ENCODE results near the gene FIGNL1.

Gene FIGNL1

DNA sequence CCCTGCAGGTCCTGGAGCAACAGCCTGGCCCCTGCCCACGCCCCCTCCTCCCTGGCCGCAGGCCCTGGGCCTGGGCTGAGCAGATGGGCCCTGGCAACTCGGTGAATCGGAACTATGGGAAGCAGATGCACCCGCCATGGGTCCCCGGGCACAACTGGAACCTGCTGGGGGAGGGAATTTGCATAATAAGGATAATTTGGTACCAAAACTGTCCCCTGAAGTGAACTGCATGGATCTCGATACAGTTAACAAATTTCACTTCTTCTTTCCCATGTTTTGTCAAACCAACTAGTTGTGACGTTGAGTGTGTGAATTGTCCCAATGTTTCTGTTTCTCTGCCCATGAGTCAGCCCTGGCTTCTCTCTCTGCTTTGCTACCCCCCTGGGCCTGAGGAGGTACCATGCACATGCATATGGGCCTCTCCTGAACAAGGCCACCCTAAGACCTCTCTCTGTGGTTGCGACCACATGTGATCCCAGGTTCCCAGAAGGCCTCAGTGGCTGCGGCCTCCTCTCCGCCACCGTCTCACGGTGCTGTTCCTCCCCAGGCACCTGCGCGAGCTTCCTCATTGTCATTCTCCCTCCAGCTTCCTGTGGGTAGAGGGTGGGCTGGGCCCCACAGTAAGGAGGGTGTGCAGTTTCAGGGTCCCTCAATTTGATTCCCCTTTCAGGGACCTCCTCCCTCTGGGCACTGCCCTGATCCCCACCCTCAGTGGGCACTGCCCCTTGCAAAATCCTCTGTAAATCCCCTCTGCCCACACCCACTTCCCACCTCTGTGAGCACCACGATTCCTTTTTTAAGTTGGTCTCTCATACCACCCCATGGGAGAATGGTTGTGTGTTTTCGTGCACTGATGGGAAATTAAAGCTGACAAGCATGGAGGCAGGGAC lies 40.0 kb downstream of the FIGNL1 start:
- Histone ChIP-seq H3K9me3 (ENCODE audit: severe bottlenecking) (no peaks in the 10 kb centered on the region), H3K4me3 (ENCODE audit: low read depth, low read length) (no peak overlapping the region), H3K27ac (no peak overlapping the region), H3K36me3 (no peaks in the 10 kb centered on the region), H3K27me3 (ENCODE audit: insufficient read depth, low read depth, severe bottlenecking) (no peaks in the 10 kb centered on the region)
- no peak for DNase-seq
- TF ChIP-seq, protein P1, sequence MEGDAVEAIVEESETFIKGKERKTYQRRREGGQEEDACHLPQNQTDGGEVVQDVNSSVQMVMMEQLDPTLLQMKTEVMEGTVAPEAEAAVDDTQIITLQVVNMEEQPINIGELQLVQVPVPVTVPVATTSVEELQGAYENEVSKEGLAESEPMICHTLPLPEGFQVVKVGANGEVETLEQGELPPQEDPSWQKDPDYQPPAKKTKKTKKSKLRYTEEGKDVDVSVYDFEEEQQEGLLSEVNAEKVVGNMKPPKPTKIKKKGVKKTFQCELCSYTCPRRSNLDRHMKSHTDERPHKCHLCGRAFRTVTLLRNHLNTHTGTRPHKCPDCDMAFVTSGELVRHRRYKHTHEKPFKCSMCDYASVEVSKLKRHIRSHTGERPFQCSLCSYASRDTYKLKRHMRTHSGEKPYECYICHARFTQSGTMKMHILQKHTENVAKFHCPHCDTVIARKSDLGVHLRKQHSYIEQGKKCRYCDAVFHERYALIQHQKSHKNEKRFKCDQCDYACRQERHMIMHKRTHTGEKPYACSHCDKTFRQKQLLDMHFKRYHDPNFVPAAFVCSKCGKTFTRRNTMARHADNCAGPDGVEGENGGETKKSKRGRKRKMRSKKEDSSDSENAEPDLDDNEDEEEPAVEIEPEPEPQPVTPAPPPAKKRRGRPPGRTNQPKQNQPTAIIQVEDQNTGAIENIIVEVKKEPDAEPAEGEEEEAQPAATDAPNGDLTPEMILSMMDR (IDR thresholded peaks at IDR 0.05; ENCODE audit: low read depth, low read length), result no peak

DNA sequence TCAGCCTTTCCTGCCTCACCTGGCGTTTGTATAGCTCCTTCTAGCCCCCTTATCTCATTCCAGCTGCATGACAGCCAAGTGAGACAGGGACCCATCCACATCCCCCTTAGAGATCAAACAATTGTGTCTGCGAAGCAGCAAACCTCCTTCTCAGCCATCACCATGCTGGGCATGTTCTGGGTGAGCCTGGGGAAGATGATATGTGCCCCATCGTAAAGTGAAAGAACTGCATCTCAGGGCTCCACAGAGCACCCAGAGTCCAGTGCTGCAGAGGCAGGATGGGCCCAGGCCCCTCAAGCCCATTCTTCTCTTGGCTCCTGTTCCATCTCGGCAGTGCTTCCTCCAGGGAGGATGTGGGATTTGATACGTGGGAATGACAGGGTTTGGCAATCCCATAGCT lies 43.2 kb downstream of the FIGNL1 start:
- no peaks in the 10 kb centered on the region for H3K27me3 ChIP-seq (ENCODE audit: insufficient read depth, low read depth, severe bottlenecking)
- H3K9me3 ChIP-seq (ENCODE audit: severe bottlenecking), result no peaks in the 10 kb centered on the region
- TF ChIP-seq, protein P1 (IDR thresholded peaks at IDR 0.05; ENCODE audit: low read depth, low read length), result no peak
- H3K27ac ChIP-seq, result no peak overlapping the region
- no peak overlapping the region for H3K4me3 ChIP-seq (ENCODE audit: low read depth, low read length)
- no peaks in the 10 kb centered on the region for H3K36me3 ChIP-seq
- DNase-seq, result no peak

DNA sequence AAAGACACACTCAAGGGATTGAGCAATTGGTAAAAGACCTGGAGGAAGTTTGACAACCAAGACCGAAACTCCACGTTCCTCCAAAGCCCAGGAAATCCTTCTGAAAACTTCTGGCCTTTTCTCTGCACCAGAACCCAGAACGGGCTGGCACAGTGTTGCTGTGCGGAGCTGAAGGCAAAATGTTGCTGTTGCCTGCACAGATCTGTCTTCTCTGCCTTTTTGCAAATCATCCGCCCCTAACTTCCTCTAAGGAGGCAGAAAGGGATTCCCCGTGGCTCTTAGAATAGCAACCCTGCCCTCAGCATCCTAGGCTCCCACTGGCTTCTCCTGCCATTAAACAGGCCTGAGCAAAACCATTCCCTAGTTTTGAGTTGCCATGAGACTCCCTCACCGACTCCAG lies 44.9 kb downstream of the FIGNL1 start:
- TF ChIP-seq, protein P1 (IDR thresholded peaks at IDR 0.05; ENCODE audit: low read depth, low read length), result no peak

DNA sequence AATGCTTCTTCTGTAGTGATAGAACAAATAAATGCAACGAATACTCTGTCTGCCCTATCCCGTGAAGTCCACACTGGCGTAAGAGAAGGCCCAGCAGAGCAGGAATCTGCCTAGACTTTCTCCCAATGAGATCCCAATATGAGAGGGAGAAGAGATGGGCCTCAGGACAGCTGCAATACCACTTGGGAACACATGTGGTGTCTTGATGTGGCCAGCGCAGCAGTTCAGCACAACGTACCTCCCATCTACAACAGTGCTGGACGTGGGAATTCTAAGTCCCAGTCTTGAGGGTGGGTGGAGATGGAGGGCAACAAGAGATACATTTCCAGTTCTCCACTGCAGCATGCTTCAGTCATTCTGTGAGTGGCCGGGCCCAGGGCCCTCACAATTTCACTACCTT lies 45.8 kb downstream of the FIGNL1 start:
- Histone ChIP-seq H3K9me3 (ENCODE audit: severe bottlenecking) (no peaks in the 10 kb centered on the region), H3K4me3 (ENCODE audit: low read depth, low read length) (no peak overlapping the region), H3K27me3 (ENCODE audit: insufficient read depth, low read depth, severe bottlenecking) (no peaks in the 10 kb centered on the region), H3K27ac (no peak overlapping the region), H3K36me3 (no peaks in the 10 kb centered on the region)
- TF ChIP-seq, protein P1 (IDR thresholded peaks at IDR 0.05; ENCODE audit: low read depth, low read length), result peak; percentile 36; the same call in 1 of the 2 replicates
- no peak for DNase-seq

More for the DNA sequence above, 44.9 kb downstream of the FIGNL1 start:
- Histone ChIP-seq H3K27me3 (ENCODE audit: insufficient read depth, low read depth, severe bottlenecking) (no peaks in the 10 kb centered on the region), H3K9me3 (ENCODE audit: severe bottlenecking) (no peaks in the 10 kb centered on the region), H3K4me3 (ENCODE audit: low read depth, low read length) (no peak overlapping the region), H3K36me3 (no peaks in the 10 kb centered on the region), H3K27ac (no peak overlapping the region)
- DNase-seq, result no peak

DNA sequence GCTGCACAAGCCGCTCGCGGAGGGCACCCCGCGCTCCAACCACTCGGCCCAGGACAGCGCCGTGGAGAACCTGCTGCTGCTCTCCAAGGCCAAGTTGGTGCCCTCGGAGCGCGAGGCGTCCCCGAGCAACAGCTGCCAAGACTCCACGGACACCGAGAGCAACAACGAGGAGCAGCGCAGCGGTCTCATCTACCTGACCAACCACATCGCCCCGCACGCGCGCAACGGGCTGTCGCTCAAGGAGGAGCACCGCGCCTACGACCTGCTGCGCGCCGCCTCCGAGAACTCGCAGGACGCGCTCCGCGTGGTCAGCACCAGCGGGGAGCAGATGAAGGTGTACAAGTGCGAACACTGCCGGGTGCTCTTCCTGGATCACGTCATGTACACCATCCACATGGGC lies 50.0 kb downstream of the FIGNL1 start:
- Histone ChIP-seq H3K9me3 (ENCODE audit: severe bottlenecking) (no peaks in the 10 kb centered on the region), H3K27ac (no peak overlapping the region), H3K27me3 (ENCODE audit: insufficient read depth, low read depth, severe bottlenecking) (no peaks in the 10 kb centered on the region), H3K4me3 (ENCODE audit: low read depth, low read length) (no peak overlapping the region), H3K36me3 (no peaks in the 10 kb centered on the region)
- TF ChIP-seq, protein P1 (IDR thresholded peaks at IDR 0.05; ENCODE audit: low read depth, low read length), result no peak
- DNase-seq, result no peak

All from WERI-Rb-1 (cell line).